NCI-H2227 (cell line): ENCODE results near the gene SPCS3.
"Not testable (repeated sequence)": the region's sequence is repeated elsewhere in the genome, so short reads cannot be mapped to it uniquely, and the experiment has no call there.

Experiments used
- DNase-seq: peaks from one replicate; lab custom pipeline; 2025; ENCODE audit not compliant: unreplicated experiment; lab: John Stamatoyannopoulos, UW

The SPCS3 gene

DNA sequence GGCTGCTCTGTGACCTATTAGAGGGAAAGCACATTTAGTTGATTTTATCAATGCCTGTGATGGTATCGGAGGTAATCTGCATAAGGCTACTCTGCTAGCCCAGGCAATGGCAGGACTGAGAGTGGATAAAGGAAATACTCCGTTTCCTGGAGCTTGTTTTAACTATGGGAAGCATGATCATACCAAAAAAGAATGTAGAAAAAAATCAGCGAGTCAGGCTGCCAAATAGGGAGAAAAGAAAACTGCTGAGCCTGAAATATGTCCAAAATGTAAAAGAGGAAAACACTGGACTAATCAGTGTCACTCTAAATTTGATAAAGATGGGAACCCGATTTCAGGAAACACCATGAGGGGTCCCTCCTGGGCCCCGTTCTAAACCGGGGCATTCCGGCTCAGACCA, 25.6 kb downstream of the SPCS3 start:
- not testable (repeated sequence) for DNase-seq

DNA sequence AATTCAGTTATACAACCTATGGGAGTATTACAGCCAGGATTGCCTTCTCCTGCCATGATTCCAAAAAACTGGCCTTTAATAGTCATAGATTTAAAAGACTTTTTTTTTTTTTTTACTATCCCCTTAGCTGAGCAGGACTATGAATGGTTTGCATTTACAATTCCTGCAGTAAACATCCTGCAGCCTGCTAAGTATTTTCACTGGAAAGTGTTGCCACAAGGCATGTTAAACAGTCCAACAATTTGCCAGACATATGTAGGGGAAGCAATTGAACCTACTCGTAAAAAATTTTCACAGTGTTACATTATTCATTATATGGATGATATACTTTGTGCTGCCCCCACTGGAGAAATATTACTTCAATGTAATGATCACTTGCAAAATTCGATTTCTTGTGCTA, 27.1 kb downstream of the SPCS3 start:
- DNase-seq: not testable (repeated sequence)

DNA sequence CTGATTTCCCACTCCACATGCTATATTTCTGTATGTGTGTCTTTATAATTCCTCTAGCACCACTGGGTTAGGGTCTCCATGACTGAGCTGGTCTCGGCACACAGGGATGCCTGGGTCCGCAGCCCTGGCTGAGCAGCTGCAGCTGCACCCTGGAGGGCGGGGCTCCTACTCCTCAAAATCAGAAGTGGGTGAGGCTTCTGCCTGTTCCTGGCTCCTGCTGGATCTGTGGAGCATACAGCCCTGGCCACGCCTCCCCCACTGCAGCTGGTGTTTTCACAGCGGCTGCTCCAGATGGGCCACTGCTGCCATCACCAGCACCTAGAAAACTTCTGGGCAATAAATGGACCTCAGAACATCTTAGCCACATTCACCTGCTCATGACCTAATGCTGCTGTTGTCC, 30.9 kb downstream of the SPCS3 start:
- no peak for DNase-seq

DNA sequence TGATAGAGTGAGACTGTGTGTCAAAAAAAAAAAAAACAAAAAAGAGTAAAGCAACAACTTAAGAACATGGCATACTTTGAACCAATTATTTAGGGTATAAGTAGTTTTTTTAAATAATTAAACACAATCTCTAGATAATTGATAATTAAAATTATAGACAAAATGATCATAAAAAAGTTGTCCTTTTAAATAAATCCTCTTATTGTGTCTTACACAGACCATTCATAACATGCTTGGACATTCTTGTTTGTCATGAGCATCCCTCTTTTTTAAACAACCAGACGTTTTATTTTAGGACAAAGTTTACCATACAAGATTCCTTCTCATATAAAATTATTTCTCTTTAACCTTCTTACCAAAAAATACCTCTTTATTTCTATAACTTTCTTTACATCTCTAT, 35.1 kb downstream of the SPCS3 start:
- DNase-seq: no peak

DNA sequence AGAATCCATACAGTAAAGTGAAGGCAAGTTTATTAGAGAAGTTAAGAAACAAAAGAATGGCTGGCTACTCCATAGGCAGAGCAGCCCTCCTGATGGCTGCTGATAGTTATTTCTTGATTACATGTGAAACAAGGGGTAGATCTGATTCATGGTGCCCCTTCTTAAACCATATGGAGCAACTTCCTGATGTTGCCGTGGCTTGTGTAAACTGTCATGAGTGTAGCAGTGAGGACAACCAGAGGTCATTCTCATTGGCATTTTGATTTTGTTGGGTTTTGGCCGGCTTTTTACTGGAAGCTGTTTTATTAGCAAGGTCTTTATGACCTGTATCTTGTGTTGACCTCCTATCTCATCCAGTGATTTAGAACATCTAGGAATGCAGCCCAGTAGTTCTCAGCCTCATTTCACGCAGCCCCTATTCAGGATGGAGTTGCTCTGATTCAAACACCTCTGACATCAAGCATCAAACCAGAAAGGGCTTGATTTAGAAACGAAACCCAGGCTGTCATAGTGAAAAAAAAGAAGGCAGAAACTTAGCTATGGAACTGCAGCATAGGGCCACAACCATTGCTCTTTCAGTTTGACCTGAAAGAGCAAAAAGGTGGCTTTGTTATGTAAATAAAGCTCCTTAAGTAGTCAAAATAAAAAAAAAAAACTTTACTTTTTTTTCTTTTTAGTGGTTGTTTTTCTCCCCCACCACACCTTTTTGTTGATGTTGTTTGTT, 37.8 kb downstream of the SPCS3 start:
- no peak for DNase-seq

DNA sequence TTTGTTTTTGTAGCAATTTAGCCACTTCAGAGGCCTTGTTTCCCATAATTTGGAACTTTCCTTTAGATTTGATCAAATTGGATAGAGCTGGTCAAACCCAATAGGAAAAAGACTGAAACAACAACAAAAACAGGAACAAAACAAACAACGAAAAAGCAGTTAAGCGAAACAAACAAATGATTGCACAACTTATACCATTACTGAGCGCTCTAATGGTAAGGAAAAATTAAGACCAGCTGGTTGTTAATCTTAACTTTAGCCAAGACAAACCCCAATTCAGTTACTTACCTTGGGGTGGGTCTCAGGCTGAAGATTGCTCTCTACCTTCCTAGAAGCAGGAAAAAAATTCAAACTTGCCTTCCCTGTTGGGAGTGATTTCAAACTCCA, 38.3 kb downstream of the SPCS3 start:
- no peak for DNase-seq

DNA sequence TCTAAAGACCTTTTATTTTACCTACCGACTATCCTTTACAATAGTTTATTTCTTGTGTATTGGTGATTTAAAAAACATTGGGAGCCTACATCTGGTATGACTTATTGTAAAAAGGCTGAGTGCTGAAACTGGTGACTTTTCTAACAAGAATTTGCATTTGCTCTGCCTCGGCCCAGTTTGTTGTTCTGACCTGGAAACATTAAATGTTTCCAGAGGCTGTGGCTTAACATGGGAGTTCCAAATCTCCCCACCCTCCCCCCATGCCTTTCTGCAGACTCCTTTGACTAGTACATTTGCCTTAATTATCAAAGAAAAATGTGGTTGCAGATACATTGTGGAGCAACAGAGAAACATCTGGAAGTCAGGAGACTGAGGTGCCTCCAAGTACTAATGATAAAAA, 39.8 kb downstream of the SPCS3 start:
- DNase-seq: no peak

DNA sequence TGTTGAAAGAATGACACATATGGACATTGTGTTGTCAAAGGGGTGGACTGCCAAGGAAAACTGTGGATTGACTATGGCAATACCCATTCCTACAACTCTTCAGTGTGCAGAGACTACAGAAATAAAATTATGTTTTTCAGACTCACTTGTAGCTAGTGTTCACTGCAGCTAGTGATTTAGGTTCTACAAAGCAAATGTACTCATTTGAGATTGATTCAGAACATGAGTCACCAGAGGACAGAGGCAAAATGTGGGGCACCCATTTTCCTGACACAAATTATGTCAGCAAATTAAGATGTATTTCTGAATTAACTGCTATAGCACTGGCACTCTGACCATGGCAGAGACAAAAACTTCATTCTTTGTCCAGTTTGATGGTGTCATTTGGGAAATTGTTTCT, 40.7 kb downstream of the SPCS3 start:
- DNase-seq: no peak

DNA sequence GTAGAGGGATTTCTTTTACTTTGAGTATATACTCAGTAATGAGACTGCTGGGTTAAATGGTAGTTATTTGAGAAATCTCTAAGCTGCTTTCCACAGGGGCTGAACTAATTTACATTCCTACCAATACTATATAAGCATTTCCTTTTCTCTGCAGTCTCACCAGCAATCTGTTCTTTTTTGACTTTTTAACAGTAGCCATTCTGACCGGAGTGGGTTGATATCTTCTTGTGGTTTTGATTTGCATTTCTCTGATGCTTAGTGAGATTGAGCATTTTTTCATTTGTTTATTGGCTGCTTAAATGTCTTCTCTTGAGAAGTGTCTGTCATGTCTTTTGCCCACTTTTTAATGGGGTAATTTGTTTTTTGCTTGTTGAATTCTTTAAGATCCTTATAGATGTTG, 43.3 kb downstream of the SPCS3 start:
- no peak for DNase-seq

DNA sequence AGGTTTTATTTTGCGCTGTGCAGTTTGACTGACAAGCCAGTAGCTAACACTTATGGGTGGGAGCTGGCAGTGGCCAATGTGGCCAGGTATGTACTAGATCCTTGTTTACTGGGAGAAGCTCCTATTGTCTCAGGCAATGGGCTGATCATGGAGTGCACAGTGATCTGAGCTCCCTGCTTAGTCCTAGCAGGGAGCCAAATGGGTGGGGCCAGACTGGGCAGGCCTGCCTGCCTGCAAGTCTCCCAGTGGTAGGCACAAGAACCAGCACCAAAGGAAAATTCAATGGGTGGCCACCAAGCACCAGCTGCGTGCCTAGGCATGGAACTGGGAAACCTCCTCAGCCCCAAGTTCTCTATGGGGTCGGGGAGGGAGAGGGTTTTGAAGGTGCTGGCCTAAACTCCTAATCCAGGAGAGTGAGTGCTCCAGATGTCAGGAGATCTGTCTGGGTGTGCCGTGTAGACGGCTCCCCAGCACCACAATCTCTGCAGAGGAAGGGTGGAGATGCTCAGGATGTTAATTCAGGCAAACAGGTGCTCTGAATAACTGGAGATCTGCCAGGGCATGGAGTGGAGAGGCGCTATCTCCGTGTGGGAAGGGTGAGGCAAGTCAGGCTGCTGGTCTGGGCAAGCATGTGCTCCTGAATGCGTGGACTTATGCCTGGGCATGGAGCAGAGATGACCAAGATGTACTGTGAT, 48.2 kb downstream of the SPCS3 start:
- DNase-seq: no peak

DNA sequence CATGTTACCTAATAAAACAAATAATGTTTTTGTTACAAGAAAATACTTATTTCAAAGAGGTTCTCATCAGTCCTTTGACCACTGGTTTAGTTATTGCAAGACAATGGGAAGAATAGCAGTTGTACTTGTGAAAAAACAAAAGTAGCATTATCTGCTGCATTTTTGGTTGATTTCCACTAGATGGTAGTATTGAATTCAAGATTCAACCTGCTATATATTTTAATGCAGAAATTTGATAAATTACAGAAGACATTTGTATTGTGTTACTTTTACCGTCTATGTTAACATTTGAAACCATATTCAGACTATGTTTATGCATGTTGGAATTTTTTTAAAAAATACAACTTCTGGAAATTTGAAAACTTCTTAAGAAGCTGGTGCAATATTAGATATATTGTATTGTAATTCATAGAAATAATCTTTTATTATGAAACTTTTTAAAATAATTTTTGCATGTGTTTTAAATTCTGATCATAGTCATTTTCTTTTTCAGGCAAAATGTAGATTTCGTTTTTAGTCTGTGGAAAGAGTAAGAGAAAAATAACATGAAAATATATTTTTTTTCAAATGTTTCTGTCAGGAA, 56.4 kb downstream of the SPCS3 start:
- peak; percentile 25 for DNase-seq

DNA sequence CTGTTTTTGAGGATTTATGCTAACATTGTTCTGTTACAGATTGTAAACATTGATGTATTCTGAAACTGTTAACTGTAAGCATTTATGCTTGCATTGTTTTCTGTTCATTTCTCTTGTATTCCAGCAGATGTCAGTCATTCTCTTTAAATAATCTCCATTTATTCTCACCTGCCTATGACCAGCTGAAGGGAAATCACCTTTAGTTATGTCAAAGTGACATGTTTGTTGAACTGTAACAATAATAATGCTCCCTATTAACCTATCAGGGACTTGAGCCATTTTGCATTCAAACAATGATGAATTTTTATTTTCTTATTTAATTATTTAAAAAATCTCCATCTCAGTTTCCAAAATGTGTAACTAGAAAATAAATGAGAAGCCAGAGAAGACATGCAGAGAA, 58.0 kb downstream of the SPCS3 start:
- peak; percentile 20 for DNase-seq

DNA sequence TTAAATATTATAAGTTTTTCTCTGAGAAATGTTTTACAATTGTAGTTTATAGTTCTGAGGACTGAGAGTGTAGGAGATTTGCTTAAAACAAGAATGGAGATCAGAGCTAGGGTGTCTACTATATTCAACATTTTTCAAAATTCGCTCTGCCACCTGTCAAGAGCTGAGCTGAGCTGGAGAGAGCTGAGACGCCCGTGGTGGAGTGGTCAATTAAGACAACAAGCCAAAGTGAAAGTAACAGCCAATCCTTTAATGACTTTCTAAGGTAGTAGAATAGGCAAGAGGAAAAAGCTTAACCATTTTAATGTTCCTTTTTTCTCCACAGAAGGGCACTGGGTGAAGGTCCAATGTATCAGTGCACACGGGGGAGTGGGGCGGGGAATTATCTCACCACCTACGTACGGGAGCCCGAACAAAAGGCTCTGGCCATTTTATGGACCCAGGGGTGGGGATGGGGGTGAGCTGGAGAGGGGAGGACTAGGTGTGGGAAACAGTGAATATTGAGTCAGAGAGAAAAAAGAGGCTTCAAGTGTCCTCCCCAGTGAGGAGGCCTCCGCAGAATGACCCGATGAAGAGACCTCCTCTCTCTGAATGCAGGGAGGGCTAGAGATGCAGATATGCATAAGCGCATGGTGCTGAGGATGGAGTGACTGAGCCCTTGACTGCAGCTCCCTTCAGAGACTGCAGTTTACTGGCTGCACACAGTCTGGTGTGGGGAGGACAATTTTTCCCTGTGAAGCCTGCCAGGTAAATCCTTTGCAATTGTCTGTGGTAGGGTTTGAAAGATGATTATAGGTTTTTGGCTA, 60.8 kb downstream of the SPCS3 start:
- peak; percentile 25 for DNase-seq
